CD1c-positive myeloid dendritic cell (primary cell): ENCODE measurements around the gene KIRREL3.

Experiments used
- DNase-seq: peaks from one replicate; pipeline ENCODE4 v3.0.0-alpha.2; 2016; ENCODE audit errors: extremely low spot score

KIRREL3 gene

GRCh38 chr11:126634963-126635362 is 365.6 kb downstream of the KIRREL3 start:
- no peak for DNase-seq

GRCh38 chr11:126633330-126633729 is 367.2 kb downstream of the KIRREL3 start:
- DNase-seq = no peak

GRCh38 chr11:126630893-126631798 is 369.4 kb downstream of the KIRREL3 start:
- no peak for DNase-seq

GRCh38 chr11:126630488-126630887 is 370.1 kb downstream of the KIRREL3 start:
- DNase-seq = no peak

DNA sequence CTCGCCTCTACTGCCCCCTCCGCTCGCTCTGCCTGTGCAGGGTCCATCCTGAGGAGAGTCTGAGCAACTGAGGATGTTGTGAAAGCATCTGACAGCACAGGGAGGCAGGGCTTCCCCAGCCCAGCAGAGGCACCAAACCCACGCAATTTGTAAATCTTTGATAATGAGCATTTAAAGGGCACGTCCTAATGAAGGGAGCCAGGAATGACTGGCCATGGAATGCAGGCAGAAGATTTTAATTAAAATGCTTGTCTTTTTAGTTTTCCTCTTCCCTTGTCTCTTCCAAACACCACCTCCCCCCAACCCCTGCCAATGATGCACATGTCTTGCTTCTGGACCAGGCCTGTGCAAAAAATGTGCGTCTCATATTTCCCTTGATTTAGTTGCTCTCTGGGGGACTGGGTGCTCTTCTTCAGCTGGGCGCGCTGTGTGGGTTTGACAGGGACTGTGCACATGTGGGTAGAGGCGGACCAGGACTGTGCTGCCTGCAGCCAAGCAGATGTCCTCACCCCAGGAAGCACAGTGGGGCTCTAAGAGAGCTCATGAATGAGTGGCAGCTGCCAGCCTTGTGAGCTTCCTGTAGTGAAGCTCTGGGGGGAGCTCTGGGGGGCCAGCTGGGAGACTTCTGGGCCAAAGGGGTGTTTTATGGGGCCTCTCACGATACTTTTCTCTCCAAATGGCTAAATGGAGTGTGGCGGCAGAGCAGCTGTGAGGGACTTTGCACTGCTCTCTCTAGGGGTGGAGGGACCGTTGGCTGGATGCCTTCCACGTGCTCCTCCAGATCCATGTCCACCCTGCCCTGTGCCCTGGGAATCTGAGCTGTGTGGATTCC is 371.6 kb downstream of the KIRREL3 start:
- no peak for DNase-seq

DNA sequence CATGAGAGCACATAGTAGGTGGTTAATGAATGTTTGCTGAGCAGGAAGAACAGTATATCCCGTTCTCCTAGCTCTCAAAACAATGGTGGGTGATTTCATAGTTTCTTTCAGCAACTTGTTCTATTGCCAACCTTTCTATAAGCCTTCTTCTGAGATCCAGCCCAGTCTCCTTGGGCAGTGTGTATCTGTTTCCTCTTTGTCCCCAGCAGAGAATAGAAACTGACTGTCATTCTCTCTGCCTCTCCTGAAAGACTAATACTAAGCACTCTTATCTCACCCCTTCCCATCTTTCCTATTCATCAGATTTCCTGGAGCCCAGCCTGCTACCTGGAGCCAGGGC is 372.1 kb downstream of the KIRREL3 start:
- DNase-seq = no peak

- DNase-seq = no peak
These were observed 373.1 kb downstream of the KIRREL3 start for GRCh38 chr11:126627421-126627820.

GRCh38 chr11:126624506-126624905 is 376.1 kb downstream of the KIRREL3 start:
- DNase-seq = no peak

- DNase-seq = no peak
These were observed 381.1 kb downstream of the KIRREL3 start for GRCh38 chr11:126619516-126619915.

DNA sequence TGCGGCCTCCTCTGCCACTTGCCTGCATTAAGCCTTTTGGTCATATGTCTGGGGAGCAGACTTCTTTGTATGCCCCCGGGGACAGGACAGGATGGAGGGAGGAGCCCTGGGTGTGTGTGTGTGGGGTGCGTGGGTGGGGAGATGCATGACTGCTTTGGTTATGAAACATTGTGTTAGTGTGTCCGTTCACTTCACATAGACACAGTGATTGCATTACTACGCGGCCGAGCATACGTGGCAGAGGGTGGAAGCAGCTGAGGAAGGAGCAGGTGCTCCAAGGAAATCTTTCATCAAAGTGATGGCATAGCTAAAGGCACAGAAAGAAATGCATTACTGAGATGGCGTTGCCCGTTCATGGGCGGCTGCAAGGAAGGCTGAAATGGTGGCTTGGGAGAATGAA is 384.7 kb downstream of the KIRREL3 start:
- DNase-seq = no peak

- no peak for DNase-seq
These were observed 387.3 kb downstream of the KIRREL3 start for GRCh38 chr11:126613272-126613671.

- no peak for DNase-seq
These were observed 387.9 kb downstream of the KIRREL3 start for GRCh38 chr11:126612671-126613070.

DNA sequence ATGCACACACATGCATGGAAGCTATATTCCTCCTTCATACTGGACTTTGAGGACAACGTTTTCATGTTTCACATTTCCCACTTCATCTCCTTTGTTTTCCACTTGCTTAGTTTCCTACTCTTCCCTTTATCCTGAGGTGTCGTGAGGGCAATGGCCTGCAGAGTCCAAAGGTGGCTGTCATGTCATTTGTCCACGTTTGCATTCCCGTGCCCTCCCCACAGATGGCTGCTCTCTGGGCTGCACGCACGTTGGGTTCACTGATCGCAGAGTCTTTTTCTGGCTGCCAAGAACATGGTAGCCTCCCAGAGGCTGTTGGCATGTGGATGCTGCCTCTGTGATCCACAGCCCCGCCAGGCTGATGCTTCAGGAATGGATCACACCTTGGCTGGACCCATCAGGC is 389.1 kb downstream of the KIRREL3 start:
- no peak for DNase-seq

DNA sequence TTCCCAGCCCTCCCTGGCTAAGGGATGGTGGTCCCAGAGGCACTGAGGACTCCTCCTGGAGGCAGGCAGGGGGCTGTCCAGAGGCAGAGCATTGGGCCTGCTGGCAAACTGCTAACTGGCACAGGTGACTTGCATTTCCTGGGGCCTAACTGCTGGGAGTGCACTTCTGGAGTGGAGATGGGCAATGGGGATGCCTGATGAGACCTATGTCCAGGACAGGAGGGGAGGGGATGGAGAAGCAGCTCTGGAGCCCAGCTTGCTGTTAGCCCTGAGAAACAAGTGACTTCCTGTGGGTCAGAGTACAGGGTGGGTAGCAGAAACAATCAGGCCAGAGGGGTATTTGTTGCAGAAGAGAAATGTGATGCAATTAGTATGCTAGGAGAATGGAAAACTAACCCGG is 391.9 kb downstream of the KIRREL3 start:
- no peak for DNase-seq

- DNase-seq = no peak
These were observed 392.6 kb downstream of the KIRREL3 start for GRCh38 chr11:126607776-126608541.

GRCh38 chr11:126607374-126607773 is 393.2 kb downstream of the KIRREL3 start:
- DNase-seq = no peak

DNA sequence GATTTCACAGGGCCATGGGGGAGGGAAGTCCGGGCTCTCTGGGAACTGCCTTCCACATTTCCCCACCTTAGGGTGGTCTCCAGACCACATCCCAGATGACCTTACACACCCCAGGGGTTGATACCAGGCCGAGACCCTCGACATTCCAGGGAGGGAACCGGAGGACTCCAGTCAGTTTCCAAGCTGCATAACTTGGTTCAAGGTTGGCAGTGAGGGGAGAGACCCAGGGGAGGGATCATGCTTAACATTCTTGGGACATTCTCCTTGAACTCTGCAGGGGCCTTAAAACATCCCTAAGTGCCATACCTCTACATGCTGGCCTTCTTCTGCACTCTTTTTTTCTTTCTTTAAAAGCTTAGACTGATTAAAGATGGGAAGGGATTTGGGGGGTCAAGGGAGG is 394.1 kb downstream of the KIRREL3 start:
- no peak for DNase-seq

GRCh38 chr11:126604461-126604860 is 396.1 kb downstream of the KIRREL3 start:
- no peak for DNase-seq

DNA sequence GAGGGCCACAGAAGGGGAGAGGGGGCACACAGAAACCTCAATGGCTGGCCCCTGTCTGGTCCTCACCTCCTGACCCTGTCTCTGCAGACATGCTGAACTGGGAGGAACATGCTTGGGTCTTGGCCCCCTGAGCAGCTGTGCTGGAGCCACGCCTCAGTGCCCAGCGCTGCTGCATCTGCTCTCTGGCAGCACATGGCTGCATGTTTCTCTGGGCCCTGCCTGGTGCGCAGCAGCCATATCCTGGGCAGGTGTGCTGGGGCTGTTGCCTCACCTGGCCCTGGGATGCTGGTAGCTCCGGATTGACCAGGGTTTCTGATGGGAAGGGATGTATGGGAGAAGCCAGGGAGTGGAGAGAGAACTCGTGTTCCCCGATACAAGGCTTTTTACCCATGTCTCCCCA is 397.1 kb downstream of the KIRREL3 start:
- DNase-seq = no peak

- no peak for DNase-seq
These were observed 397.6 kb downstream of the KIRREL3 start for GRCh38 chr11:126602993-126603392.

GRCh38 chr11:126602349-126602940 is 398.1 kb downstream of the KIRREL3 start:
- no peak for DNase-seq
